Gastroesophageal sphincter (tissue), 3 donors: Measurements from ENCODE around the gene C5orf24.

Experiments used
- POLR2AphosphoS5 ChIP-seq: sonication (generic); formaldehyde crosslinking; IDR thresholded peaks from one replicate; pipeline ENCODE4 v1.6.1; 2017; ENCODE audit warnings: antibody characterized with exemption
- TF ChIP-seq, protein P1 (sequence below), 4 experiments: fragments of 200-600 bp in 2 of 4; fragments of 450-650 bp in 2 of 4; sonication (generic) in 1 of 4; IDR thresholded peaks; one replicate each; pipeline ENCODE4 v1.5.1; 2017 to 2019; ENCODE audit warnings: antibody characterized with exemption in 4 of 4, mild to moderate bottlenecking in 2 of 4, moderate library complexity in 2 of 4

DNA sequence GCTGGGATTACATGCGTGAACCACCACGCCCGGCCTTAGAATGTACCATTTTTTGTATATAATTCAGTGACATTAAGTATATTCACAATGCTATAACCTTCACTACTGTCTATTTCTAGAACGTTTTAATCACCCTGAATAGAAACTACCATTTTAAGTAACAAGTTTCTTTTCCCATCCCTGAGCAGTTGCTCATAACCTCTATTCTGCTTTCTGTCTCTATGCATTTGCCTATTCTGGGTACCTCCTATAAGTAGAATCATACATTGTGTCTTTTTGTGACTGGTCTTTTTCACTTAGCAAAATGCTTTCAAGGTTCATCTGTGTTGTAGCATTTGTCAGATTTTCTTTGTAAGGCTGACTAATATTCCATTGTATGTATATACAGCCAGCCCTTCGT lies 47.3 kb upstream of the C5orf24 start:
- TF ChIP-seq, protein P1, sequence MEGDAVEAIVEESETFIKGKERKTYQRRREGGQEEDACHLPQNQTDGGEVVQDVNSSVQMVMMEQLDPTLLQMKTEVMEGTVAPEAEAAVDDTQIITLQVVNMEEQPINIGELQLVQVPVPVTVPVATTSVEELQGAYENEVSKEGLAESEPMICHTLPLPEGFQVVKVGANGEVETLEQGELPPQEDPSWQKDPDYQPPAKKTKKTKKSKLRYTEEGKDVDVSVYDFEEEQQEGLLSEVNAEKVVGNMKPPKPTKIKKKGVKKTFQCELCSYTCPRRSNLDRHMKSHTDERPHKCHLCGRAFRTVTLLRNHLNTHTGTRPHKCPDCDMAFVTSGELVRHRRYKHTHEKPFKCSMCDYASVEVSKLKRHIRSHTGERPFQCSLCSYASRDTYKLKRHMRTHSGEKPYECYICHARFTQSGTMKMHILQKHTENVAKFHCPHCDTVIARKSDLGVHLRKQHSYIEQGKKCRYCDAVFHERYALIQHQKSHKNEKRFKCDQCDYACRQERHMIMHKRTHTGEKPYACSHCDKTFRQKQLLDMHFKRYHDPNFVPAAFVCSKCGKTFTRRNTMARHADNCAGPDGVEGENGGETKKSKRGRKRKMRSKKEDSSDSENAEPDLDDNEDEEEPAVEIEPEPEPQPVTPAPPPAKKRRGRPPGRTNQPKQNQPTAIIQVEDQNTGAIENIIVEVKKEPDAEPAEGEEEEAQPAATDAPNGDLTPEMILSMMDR (IDR thresholded peaks at IDR 0.05) = no peak
- no peak for TF ChIP-seq POLR2AphosphoS5
